ENCODE measurements around the gene OR6J1.

The OR6J1 gene

GRCh38 chr14:22656945-22657731 lies 13.0 kb upstream of the OR6J1 start:
- TF ChIP-seq FOXP2 (optimal IDR thresholded peaks at IDR 0.05; ENCODE audit: borderline replicate concordance, extremely low read depth, extremely low read length, insufficient read depth) (no peak), TAF1 (IDR thresholded peaks at IDR 0.05; ENCODE audit: borderline replicate concordance, insufficient read depth, low read length) (no peak), REST (IDR thresholded peaks at IDR 0.05; ENCODE audit: insufficient read depth in 1 of 2, low read depth in 2 of 2, low read length in 2 of 2) (no peak), SIN3A (IDR thresholded peaks at IDR 0.05; ENCODE audit: borderline replicate concordance, insufficient read depth, low read length) (no peak), POLR2AphosphoS5 (IDR thresholded peaks at IDR 0.05; ENCODE audit: low read depth, low read length) (no peak)

- TF ChIP-seq POLR2AphosphoS5 (IDR thresholded peaks at IDR 0.05; ENCODE audit: low read depth, low read length) = no peak
- TF ChIP-seq REST (IDR thresholded peaks at IDR 0.05; ENCODE audit: insufficient read depth in 1 of 2, low read depth in 2 of 2, low read length in 2 of 2) = no peak
- no peak for TF ChIP-seq TAF1 (IDR thresholded peaks at IDR 0.05; ENCODE audit: borderline replicate concordance, insufficient read depth, low read length)
- no peak for TF ChIP-seq FOXP2 (optimal IDR thresholded peaks at IDR 0.05; ENCODE audit: borderline replicate concordance, extremely low read depth, extremely low read length, insufficient read depth)
- no peak for TF ChIP-seq SIN3A (IDR thresholded peaks at IDR 0.05; ENCODE audit: borderline replicate concordance, insufficient read depth, low read length)
These were observed 12.1 kb upstream of the OR6J1 start for GRCh38 chr14:22656226-22656625.

- TF ChIP-seq POLR2AphosphoS5 (IDR thresholded peaks at IDR 0.05; ENCODE audit: low read depth, low read length) = no peak
- no peak for TF ChIP-seq TAF1 (IDR thresholded peaks at IDR 0.05; ENCODE audit: borderline replicate concordance, insufficient read depth, low read length)
- no peak for TF ChIP-seq REST (IDR thresholded peaks at IDR 0.05; ENCODE audit: insufficient read depth in 1 of 2, low read depth in 2 of 2, low read length in 2 of 2)
- TF ChIP-seq SIN3A (IDR thresholded peaks at IDR 0.05; ENCODE audit: borderline replicate concordance, insufficient read depth, low read length) = no peak
- TF ChIP-seq FOXP2 (optimal IDR thresholded peaks at IDR 0.05; ENCODE audit: borderline replicate concordance, extremely low read depth, extremely low read length, insufficient read depth) = no peak
These were observed 9.0 kb upstream of the OR6J1 start for GRCh38 chr14:22653012-22653621.

- TF ChIP-seq TAF1 (IDR thresholded peaks at IDR 0.05; ENCODE audit: borderline replicate concordance, insufficient read depth, low read length) (no peak), REST (IDR thresholded peaks at IDR 0.05; ENCODE audit: insufficient read depth in 1 of 2, low read depth in 2 of 2, low read length in 2 of 2) (no peak), POLR2AphosphoS5 (IDR thresholded peaks at IDR 0.05; ENCODE audit: low read depth, low read length) (no peak), FOXP2 (optimal IDR thresholded peaks at IDR 0.05; ENCODE audit: borderline replicate concordance, extremely low read depth, extremely low read length, insufficient read depth) (no peak), SIN3A (IDR thresholded peaks at IDR 0.05; ENCODE audit: borderline replicate concordance, insufficient read depth, low read length) (no peak)
These were observed 7.4 kb upstream of the OR6J1 start for GRCh38 chr14:22651586-22651985.
